Measurements from ENCODE around the gene DUSP16.
"Not testable (repeated sequence)": the region's sequence is repeated elsewhere in the genome, so short reads cannot be mapped to it uniquely, and the experiment has no call there.

Gene DUSP16

DNA sequence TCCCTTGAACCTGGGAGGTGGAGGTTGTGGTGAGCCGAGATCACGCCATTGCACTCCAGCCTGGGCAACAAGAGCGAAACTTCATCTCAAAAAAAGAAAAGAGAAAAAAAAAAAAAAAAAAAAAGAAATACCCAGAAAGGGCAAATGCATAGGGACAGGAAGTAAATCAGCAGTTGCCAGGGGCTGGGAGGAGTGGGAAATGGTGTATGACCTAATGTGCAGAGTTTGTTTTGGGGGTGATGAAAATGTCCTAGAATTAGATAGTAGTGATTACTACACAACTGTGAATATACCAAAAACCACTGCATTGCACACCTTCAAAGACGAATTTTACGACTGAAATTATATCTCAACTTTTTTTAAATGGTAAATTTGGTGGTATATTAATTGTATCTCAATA is 20.4 kb downstream of the DUSP16 start:
- DNase-seq = no peak

DNA sequence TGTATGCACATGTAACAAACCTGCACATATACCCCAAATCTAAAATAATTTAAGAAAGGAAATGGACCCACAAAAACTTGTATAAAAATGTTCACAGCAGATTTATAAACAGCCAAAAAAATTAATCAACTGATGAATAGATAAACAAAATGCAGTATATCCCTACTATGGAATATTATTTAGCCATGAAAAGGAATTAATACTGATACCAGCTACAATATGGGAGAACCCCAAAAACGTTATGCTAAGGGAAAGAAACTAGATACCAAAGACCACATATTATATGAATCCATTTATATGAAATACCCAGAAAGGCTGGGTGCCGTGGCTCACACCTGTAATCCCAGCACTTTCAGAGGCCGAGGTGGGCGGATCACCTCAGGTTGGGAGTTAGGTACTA is 20.9 kb downstream of the DUSP16 start:
- DNase-seq = no peak

DNA sequence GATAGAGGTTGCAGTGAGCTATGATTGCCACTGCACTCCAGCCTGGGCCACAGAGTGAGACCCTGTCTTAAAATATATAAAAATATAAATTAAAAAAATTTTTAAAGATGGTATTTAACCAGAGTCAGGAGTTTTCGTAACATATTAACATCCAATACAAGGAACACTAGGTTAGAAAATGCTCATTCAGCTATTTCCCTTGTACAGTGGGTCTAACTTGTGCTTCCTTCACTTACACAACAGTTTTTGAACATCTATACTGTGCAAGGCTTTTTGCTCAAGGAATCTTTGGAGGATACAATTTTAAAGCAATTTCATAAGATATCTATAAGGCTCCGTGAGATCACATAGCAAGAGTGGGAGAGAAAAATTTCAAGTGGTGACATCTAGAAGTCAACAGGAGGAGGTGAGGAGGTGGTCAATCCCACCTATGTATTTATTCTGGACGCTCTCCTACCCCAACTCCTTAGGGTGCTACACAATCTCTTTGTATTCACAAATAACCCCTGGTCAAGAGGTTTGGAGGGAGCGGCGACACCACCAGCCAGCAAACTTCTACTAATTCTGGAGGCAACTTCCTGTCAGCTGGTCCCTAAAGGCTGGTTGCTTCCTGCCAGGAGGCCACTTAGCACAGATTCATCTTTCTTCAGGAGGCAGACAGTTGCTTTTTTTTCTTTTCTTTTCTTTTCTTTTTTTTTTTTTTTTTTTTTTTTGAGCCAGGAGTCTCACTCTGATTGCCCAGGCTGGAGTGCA is 22.2 kb downstream of the DUSP16 start:
- DNase-seq = no peak

DNA sequence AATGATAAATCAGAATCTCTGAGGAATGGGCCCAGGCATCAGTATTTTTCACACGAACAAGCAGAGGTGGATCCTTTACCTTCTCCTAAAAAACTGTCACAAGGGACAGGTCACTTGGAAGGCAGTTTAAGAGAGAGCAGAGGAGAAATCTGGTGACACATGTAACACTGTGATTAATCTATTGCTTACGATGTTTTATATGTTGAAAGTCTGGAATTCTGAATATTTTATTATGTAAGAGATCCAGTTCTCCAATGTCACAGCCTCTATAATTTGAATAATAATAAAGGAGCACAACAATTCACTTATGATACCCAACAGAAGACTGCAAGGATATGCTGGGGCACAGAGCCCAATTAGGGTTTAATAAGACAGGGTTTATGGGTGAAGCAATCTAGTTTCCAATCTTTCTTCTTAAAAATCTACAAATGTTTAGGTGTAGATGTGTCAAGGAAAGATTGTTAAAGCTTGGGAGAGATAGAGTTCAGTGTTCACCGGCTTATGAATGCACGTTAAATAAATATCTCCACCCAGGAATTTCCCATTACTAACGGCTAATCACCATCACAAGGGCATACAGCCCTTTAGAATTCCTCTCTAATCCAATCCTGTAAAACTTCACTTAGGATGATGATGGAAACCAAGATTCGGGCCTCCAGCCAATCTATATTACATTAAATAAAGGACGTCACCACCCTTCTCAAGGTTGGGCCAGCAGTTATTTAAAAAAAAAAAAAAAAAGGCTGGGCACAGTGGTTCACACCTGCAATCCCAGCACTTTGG is 23.4 kb downstream of the DUSP16 start:
- no peak for DNase-seq

DNA sequence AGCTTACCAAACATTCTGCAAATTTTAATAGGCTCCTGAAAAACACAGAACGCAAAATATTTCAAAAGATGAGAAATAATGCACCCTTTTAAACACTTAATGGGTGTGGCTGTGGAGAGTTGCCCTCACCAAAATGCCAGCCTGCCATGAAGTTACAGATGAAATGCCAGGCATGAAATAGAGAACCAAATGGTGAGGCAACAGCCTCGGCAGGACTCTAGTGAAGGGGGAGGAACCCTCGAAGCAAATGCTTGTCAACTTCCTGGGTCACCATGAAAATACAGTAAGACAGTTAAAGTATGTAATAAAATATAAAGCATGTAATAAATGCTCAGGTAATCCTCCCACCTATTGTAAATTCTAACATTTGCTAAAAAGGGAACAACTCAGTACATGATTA is 24.1 kb downstream of the DUSP16 start:
- no peak for DNase-seq

DNA sequence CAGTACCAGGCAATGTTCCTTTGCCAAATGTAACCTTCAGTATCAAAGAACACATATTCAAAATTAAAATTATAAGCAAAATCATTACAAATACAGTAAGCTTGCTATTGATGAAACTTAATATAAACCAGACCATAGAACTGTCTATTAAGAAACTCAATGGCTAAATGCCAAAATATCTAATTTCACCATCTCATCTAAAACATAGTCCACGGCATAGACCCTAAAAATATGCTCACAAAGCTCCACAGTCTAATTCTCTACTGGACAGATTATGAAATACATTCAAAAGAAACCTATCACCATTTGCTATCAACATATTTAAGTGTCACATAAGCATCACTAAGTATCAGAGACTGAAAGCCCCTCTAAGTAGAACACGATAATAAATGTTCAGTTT is 25.2 kb downstream of the DUSP16 start:
- DNase-seq = no peak

DNA sequence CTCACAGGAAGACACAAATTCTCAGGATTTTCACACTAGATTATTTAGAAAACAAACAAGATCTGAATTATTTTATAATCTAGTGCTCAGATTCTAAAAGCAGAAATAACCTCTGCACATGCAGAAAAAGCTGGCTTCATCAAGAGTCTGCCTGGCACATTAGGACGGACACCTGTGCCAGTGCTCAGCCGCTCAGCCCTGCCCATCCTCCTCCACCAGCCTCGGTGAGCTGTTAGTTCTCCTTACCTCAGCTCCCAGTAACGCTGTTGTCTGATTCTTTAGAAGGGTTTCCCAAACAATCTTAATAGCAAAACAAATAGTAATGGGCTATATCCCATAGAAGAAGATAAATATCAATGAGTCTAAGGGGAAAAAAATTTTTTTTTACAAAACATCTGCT is 27.7 kb downstream of the DUSP16 start:
- no peak for DNase-seq

DNA sequence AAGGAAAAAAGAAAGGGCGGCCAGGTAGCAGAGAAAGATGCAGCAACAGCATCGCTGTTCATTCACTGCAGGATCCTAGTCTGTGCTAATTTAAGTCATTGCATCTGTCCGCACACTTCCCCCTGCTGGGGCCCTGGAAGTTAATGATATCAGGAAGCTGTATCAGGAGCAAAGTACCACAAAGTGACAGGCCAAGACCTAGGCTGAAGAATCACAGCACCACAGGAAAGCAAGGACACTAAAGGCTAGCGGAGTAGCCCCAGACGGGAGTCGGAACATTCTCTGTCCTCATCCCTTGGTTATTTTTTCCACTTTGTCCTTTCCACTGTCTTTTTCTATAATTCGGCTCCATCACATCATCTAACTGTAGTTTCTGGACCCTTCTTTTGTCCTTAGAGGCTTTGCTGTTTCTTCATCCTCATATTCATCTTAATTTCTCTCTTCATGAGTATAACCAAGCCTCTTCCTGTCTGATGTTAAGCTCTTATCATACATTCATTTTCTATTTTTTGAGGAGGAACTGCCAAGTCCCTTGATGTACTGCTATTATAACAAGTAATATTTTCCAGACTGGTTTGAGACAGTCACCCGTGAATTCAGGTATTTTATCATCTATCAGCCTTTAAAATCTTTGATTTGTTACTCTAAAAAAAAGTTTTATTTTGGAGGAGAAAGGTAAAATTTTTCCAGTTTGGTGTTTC is 28.3 kb downstream of the DUSP16 start:
- DNase-seq = no peak

DNA sequence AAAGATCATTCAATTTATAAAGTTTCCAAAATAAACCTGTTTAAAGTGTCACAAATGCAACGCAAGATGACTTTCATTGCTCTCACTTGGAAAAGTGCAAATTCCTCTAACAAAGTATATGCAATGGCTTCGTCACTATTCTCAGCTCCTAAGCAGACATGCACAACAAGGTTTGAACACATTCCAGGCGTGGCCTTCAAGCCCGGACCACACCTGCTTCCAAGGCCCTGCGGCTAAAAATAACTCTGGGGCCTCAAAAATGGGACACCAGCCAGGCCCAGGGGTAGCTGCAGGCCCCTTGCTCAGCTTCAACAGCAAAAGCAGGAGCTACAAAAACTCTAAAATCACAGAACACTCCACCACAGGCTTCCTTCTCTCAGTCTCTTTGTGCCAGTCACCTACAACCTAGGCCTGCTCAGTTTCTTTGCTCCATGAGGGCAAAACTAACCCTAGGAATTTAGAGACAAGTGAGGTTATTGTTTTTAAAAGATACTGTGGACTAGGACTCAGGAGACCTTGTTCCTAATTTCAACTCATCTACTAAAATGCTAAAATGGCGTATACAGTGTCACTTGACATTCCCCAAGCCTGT is 29.3 kb downstream of the DUSP16 start:
- DNase-seq = no peak

DNA sequence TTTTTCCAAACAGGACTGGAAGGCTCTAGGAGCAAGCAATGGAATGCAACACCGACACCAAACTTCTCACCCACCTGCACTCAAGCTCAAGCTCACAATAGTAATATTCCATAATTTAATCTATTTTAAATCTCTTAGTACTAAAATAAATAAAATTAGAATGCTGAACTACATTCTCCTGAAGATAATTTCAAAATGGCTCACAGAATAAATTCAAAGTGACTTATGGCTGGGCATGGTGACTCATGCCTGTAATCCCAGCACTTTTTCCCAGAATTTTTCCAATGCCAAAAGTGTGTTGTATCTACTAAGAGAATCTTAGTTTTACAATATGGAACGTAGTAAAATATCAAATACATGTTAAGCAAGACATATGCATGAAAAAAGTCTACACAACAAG is 31.5 kb downstream of the DUSP16 start:
- no peak for DNase-seq

DNA sequence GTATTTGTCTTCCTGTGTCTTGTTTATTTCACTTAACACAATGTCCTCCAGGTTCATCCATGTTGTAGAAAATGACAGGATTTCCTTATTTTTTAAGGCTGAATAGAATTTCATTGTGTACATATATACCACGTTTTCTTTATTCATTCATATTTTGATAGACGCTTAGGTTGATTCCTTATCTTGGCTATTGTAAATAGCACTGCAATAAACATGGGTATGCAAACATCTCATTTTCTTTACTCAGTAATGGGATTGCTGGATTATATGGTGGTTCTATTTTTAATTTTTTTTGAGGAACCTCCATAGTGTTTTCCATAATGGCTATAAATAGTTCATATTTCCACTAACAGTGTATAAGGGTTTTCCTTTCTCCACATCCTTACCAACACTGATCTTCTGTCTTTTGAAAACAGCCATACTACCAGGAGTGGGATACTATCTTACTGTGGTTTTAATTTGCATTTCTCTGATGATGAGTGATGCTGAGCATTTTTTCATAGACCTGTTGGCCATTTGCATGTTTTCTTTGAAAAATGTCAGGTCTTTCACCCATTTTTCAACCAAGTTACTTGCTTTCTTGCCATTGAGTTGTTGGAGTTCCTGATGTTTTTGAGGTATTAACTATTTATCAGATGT is 32.8 kb downstream of the DUSP16 start:
- DNase-seq = no peak

DNA sequence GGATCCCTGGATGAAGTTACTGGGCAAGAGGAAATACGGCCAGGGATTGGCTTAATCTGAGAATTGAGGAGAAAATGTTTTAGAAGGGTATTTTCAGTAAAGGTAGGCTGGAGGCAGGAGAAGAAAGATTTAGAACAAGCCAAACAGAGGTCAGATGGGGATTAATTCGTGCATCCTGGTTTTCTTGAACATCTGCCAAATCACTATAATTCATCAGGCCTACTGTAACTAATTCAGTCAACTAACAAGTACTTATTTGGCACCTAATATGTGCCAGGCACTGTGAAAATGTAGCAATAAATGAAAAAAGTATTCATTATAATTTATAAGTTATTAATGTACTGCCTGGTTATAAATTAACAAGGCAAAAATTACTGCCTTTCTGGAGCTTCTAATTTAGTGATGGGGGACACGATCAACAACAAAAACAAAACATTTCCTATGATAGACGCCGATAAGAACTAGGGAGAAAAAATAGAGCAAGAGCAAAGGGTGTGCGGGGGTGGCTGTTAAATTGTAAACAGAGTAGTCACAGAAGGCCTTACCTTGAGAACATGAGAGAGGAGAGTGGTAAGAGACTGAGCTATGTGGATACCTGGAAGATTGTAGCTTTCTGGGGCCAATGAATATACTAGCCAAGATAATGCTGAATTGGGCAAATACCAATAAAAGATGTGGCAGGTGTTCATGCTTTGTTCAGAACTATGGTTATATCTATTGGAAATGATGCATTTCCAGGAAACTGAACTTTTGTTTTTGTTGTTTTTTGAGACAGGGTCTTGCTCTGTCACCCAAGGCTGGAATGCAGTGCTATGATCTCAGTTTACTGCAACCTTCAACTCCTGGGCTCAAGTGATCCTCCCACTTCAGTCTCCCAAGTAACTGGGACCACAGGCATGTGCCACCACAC is 34.0 kb downstream of the DUSP16 start:
- DNase-seq = no peak

DNA sequence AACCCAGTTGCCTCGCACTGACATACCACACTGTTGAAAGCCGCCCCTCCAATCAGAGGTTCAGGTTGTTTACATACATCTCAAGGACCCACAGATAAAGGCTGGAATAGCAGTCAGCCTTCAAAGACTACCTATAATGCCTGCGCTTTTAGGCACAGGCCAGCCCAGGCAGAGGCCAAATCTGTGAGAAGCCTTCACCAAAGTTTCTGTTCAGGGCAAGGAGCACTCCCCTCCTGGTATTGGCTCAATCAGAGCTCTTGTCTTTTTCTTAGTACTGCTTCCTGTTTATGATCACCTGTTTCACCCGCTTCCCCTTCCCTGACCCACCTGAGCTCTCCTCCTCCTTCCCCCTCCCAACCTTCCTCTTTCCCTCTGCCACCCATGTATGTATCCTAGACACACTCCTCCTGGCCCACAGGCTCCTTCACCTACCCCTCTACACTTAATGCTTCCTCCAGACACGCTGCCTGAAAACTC is 34.8 kb downstream of the DUSP16 start:
- no peak for DNase-seq

DNA sequence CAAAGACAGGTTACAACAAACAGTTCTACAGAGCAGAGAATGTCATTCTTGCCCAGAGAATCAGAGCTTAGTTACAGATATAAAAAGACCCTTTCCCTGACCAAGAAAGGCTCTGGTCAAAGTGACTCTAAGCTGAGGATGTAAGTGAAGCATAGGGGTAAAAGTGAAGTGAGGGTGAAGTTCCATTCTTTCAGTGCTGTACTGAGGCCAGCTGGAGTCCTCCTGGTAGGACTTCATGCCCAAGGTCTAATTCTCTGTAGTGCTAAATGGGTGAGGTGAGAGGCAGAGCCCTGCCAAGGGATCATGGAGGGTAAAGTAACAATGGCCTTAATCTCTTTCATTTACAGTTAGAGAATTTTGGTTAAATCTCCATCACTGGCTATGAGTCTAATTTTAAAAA is 38.5 kb downstream of the DUSP16 start:
- no peak for DNase-seq

DNA sequence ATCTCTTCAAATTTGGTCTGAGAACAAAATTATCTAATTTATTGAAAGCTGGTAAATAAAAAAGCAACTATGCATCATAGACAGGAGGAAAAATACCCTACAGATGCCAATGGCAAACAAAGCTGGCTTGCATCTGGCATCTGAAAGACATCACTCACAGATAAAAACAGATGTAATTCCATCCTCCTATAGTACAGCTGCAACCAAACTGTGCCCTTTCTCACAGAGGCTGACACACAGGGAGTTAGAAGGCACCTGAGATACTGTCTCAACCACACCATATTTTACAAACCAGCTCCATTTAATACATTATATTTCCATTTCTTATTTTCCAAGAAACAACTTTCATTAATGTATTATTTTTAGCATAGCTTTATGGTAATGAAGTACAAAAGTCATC is 39.4 kb downstream of the DUSP16 start:
- no peak for DNase-seq

DNA sequence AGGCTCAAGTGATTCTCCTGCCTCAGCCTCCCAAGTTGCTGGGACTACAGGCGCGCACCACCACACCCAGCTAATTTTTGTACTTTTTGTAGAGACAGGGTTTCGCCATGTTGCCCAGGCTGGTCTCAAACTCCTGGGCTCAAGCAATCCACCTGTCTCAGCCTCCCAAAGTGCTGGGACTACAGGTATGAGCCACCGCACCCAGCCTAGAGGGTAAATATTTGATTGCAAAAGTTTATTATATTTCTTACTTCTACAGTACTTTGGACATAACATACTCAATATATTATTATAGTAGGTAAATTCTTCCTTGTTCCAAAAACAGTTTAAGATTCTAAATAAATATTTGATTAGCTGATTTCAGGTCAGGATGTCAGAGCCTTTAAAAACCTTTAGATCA is 40.0 kb downstream of the DUSP16 start:
- DNase-seq = not testable (repeated sequence)

DNA sequence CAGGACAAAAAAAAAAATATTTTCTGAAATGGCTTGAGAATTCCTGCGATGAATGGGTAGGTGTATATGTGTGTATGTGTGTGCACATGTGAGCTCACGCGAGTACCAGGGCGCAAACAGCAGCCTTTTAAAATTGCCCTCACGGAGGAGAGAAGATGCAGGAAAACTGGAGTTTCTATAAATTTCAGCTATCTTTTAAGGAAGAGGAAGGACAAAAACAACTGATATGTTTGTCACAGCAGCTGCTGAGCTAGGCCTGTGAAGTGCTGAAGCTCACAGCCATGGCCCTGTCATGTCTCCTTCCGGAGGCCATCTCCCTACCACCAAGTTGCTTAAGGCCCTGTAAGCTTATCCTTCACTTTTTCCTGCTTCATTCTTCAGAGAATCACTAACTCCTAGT is 40.8 kb downstream of the DUSP16 start:
- DNase-seq = no peak

DNA sequence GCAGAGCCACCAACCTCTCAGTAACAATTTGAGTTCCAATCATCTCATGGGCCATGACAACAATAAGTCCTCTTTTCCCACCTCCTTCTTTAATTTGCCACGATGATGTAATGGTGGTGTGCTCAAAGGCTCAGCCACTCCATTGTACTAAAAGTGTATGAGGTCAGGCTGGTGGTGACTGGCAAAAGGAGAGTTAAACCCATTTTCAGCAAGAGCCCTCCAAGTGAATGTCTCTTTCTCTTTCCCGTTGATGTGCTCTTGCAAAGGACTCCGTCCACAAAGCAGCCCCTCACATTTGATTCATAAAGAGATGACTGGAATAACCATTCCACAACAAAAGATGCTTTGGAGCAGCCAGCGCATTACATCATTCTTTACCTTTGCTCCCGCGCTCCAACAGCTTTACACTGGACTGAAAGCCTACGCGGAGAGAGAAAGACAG is 41.6 kb downstream of the DUSP16 start:
- DNase-seq = no peak

DNA sequence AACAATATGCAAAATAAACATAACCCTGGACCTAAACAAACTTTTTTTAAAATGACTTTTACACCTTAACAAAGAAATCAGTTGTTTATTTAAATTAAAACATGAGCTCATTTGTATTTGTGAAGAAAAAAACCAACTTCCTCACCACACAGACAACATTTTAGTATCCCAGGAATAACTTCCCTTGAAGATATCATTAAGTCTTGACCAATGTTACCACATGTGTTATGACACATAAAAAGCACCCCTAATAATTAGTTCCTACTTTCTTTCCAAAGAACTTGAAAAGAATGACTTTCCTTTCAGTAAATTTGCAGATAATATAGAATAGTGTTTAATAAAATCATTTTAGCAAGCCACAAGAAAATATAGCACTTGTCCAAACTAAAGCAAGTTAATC is 42.4 kb downstream of the DUSP16 start:
- DNase-seq = no peak

DNA sequence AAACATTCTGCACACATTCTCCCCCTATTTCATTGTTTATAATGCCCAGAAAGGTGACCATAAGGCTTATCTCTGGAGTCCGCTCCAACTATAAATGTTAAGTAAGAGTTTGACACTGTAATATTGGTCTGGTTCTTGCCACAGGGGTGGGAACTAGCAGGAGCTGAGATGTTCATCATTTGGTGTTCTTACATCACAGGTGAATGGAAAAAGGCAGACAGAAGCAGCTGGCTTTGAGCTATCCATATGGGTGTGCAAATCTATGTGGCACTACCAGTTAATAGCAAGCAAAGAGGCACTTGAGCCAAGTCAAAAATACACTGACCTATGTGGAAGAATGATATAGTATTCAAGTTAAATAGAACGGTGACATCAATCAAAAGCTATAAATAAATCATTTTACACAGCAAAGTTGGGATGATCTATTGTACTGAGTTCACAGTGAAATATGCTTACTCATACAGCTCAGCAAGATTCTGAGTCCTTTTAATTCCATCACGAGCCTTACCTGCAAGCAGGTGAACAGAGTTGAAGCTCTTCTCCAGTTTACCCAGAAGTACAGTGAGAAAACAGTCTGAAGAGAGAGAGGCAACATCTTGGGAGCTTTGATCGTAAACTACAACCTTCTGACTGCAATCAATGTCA is 43.2 kb downstream of the DUSP16 start:
- DNase-seq = no peak

DNA sequence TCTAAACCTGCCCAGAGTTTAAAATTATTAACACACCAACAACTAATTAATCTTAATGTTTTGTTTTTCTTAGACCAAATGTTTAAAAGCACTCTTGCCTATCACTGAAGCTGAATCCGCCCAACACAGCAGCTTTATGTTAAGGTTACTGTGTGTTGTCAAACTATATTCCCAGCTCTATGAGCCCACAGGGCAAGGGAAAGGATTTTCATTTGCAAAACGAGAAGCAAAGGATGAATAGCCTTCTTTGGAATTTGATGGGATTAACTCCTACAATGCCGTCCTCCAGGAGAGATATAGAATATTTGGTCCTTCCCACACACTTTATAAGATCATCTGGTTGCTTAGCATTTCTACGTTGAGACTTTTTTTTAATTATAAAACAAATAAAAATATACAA is 43.7 kb downstream of the DUSP16 start:
- DNase-seq = no peak
